Measurements from ENCODE around the gene CEP85L. TPM values are rescaled to one million over a fixed set of nuclear protein-coding genes. Genes with fewer than 3 reads are reported as not detected.

Gene CEP85L
- 22.2 and 30.0 TPM in 2 replicates for total RNA-seq

GRCh38 chr6:118651282-118652050 is at the start of gene CEP85L:
Gene CEP85L (minus strand): TSS chr6:118651591. CDS start chr6:118651269, 322 bp downstream.

GRCh38 chr6:118548136-118548535 is 103.3 kb downstream of the CEP85L start, which contains the start of gene PLN:
Gene PLN (plus strand): TSS chr6:118548296. CDS start chr6:118558922, 10,626 bp downstream.

Other genes with a start within 250 kb of the CEP85L start
- gene PLN, start 103.3 kb downstream of the CEP85L start, total RNA-seq, result under 0.01 TPM in 1 of 2 replicates, not detected in the other
- 12.1 and 22.1 TPM in 2 replicates for gene ASF1A, start 242.6 kb upstream of the CEP85L start, total RNA-seq

Data from smooth muscle cell of trachea (primary cell).